CD1c-positive myeloid dendritic cell (primary cell): ENCODE measurements around the gene SRRM4.

Experiments
- DNase-seq: peaks from one replicate; pipeline ENCODE4 v3.0.0-alpha.2; 2016; ENCODE audit errors: extremely low spot score

The SRRM4 gene

GRCh38 chr12:119118625-119119024 lies 137.3 kb downstream of the SRRM4 start:
- DNase-seq, result no peak

- no peak for DNase-seq
Observed at GRCh38 chr12:119122047-119122446, 140.7 kb downstream of the SRRM4 start.

- no peak for DNase-seq
Observed at GRCh38 chr12:119122751-119123150, 141.4 kb downstream of the SRRM4 start.

- DNase-seq, result no peak
Observed at GRCh38 chr12:119128527-119128926, 147.2 kb downstream of the SRRM4 start.

- no peak for DNase-seq
Observed at GRCh38 chr12:119129827-119130434, 148.6 kb downstream of the SRRM4 start.

GRCh38 chr12:119130523-119130922 lies 149.2 kb downstream of the SRRM4 start:
- no peak for DNase-seq

- DNase-seq, result no peak
Observed at GRCh38 chr12:119134284-119135072, 153.1 kb downstream of the SRRM4 start.

GRCh38 chr12:119136811-119137410 lies 155.6 kb downstream of the SRRM4 start:
- DNase-seq, result no peak

GRCh38 chr12:119139448-119139847 lies 158.1 kb downstream of the SRRM4 start:
- no peak for DNase-seq

GRCh38 chr12:119145367-119145766 lies 164.0 kb downstream of the SRRM4 start:
- DNase-seq, result no peak

- DNase-seq, result no peak
Observed at GRCh38 chr12:119147847-119148448, 166.6 kb downstream of the SRRM4 start.

- no peak for DNase-seq
Observed at GRCh38 chr12:119149270-119149669, 167.9 kb downstream of the SRRM4 start.

- DNase-seq, result no peak
Observed at GRCh38 chr12:119151445-119152026, 170.2 kb downstream of the SRRM4 start.

- DNase-seq, result peak; percentile 43
Observed at GRCh38 chr12:119153477-119154434, 172.4 kb downstream of the SRRM4 start.

GRCh38 chr12:119154435-119154818 lies 173.1 kb downstream of the SRRM4 start:
- DNase-seq, result no peak

- DNase-seq, result no peak
Observed at GRCh38 chr12:119156401-119157044, 175.2 kb downstream of the SRRM4 start.

GRCh38 chr12:119157528-119157927 lies 176.2 kb downstream of the SRRM4 start:
- DNase-seq, result no peak

GRCh38 chr12:119157978-119158377 lies 176.6 kb downstream of the SRRM4 start:
- DNase-seq, result no peak

- DNase-seq, result no peak
Observed at GRCh38 chr12:119158402-119158801, 177.1 kb downstream of the SRRM4 start.

- no peak for DNase-seq
Observed at GRCh38 chr12:119159844-119160243, 178.5 kb downstream of the SRRM4 start.

GRCh38 chr12:119167902-119168301 lies 186.6 kb downstream of the SRRM4 start:
- DNase-seq, result no peak
